Measurements from ENCODE around the gene PNMA8A. TPM values are rescaled to one million over a fixed set of nuclear protein-coding genes. Genes with fewer than 3 reads are reported as not detected.

PNMA8A gene
- total and polyA plus RNA-seq, 2 donors (not counting 1 experiment from before 2014, with no cell fraction given) = 0.45 to 8.9 TPM

DNA sequence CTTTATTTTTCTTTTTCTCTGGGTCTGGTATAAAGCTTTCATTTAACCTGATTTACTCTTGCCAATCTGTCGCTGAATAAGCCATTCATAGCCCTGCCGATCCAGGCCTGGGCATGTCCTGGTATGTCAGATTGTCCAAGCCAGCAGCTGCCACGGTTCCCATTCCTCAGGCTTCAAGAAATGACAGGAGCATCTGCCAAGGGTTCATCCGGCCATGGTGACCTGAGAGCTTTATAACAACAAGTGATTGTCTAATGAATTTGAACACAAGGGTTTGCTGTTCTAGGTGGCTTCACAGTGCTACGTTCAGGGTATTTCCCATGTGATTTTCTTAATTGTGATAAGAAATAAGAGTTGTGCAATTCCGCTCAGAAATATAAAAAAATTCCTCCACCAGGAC is 20.0 kb downstream of the PNMA8A start:
- Histone ChIP-seq H3K36me3 (ENCODE audit: control insufficient read depth, insufficient read depth, low read length) (no peaks in the 10 kb centered on the region), H3K9me3 (ENCODE audit: control insufficient read depth, insufficient read depth, low read depth, low read length) (no peaks in the 10 kb centered on the region), H3K4me2 (ENCODE audit: extremely low read depth, insufficient read depth, low read length) (no peak overlapping the region), H3K4me1 (ENCODE audit: control insufficient read depth, extremely low read depth, insufficient read depth, low read length) (no peaks in the 10 kb centered on the region), H3K9ac (ENCODE audit: insufficient read depth, low read length) (no peak overlapping the region), H3K27me3 (ENCODE audit: control insufficient read depth, insufficient read depth, low read length) (no peaks in the 10 kb centered on the region), H4K20me1 (ENCODE audit: control insufficient read depth, extremely low read depth, insufficient read depth, low read length) (no peaks in the 10 kb centered on the region), H2AFZ (ENCODE audit: low read length) (no peak overlapping the region), H3K27ac (ENCODE audit: insufficient read depth, low read length) (no peak overlapping the region), H3K79me2 (ENCODE audit: control insufficient read depth, insufficient read depth, low read length) (no peaks in the 10 kb centered on the region), H3K4me3 (replicated peaks in 1 of 4; ENCODE audit: control extremely low read depth in 1 of 4, insufficient read depth in 1 of 4, low read depth in 3 of 4, low read length in 4 of 4) (no peak overlapping the region)
- DNase-seq (ENCODE audit: low read depth in 2 of 2) = no peak
- TF ChIP-seq, protein P1, sequence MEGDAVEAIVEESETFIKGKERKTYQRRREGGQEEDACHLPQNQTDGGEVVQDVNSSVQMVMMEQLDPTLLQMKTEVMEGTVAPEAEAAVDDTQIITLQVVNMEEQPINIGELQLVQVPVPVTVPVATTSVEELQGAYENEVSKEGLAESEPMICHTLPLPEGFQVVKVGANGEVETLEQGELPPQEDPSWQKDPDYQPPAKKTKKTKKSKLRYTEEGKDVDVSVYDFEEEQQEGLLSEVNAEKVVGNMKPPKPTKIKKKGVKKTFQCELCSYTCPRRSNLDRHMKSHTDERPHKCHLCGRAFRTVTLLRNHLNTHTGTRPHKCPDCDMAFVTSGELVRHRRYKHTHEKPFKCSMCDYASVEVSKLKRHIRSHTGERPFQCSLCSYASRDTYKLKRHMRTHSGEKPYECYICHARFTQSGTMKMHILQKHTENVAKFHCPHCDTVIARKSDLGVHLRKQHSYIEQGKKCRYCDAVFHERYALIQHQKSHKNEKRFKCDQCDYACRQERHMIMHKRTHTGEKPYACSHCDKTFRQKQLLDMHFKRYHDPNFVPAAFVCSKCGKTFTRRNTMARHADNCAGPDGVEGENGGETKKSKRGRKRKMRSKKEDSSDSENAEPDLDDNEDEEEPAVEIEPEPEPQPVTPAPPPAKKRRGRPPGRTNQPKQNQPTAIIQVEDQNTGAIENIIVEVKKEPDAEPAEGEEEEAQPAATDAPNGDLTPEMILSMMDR (conservative IDR thresholded peaks at IDR 0.05 in 1 of 2, IDR thresholded peaks at IDR 0.05 in 1 of 2; ENCODE audit: low read depth in 1 of 2, low read length in 2 of 2) = no peak
- TF ChIP-seq EZH2 (IDR thresholded peaks at IDR 0.05; ENCODE audit: low read length, missing control alignments) = no peak

DNA sequence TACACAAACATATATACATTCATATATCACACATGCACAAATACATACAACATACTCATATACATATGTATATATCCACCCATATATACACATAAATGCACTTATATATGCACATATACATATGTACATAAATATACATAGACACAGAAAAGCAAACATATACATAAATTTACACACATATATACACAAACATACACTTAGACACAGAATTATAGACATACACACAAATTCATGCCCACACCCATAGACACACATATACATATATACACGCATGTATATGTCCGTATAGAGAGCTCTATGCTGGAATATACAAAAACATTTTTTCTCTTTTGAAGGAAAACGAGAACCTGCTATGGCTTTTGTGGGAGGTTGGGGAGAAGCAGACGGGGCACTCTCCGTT is 20.6 kb downstream of the PNMA8A start:
- DNase-seq (ENCODE audit: low read depth in 2 of 2) = no peak

DNA sequence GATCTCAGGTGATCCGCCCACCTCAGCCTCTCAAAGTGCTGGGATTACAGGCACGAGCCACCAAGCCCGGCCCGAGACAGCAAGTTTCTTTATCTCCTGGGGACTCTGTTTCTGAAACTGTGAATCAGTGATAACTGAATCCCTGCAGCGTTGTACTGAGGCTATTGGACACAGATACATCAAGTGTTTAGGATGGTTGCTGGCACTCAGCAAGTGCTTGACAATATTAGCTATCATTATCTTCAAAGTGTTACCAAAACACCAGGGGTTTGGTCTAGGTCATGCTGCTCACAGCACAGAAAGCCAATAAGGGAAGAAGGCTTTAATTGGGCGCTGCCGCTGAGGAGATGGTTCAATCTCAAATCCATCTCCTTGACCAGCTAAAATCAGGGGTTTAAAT is 22.1 kb downstream of the PNMA8A start:
- H3K9ac ChIP-seq (ENCODE audit: insufficient read depth, low read length) = no peak overlapping the region
- H3K4me2 ChIP-seq (ENCODE audit: extremely low read depth, insufficient read depth, low read length) = no peak overlapping the region
- TF ChIP-seq, protein P1 (conservative IDR thresholded peaks at IDR 0.05 in 1 of 2, IDR thresholded peaks at IDR 0.05 in 1 of 2; ENCODE audit: low read depth in 1 of 2, low read length in 2 of 2) = no peak
- no peak for TF ChIP-seq EZH2 (IDR thresholded peaks at IDR 0.05; ENCODE audit: low read length, missing control alignments)
- H3K79me2 ChIP-seq (ENCODE audit: control insufficient read depth, insufficient read depth, low read length) = no peaks in the 10 kb centered on the region
- no peaks in the 10 kb centered on the region for H3K27me3 ChIP-seq (ENCODE audit: control insufficient read depth, insufficient read depth, low read length)
- no peak for DNase-seq (ENCODE audit: low read depth in 2 of 2)
- H3K9me3 ChIP-seq (ENCODE audit: control insufficient read depth, insufficient read depth, low read depth, low read length) = no peaks in the 10 kb centered on the region
- H3K36me3 ChIP-seq (ENCODE audit: control insufficient read depth, insufficient read depth, low read length) = no peaks in the 10 kb centered on the region
- no peak overlapping the region for H3K4me3 ChIP-seq (replicated peaks in 1 of 4; ENCODE audit: control extremely low read depth in 1 of 4, insufficient read depth in 1 of 4, low read depth in 3 of 4, low read length in 4 of 4)
- no peaks in the 10 kb centered on the region for H3K4me1 ChIP-seq (ENCODE audit: control insufficient read depth, extremely low read depth, insufficient read depth, low read length)
- no peak overlapping the region for H2AFZ ChIP-seq (ENCODE audit: low read length)
- no peaks in the 10 kb centered on the region for H4K20me1 ChIP-seq (ENCODE audit: control insufficient read depth, extremely low read depth, insufficient read depth, low read length)
- H3K27ac ChIP-seq (ENCODE audit: insufficient read depth, low read length) = no peak overlapping the region

More for the DNA sequence above, 20.6 kb downstream of the PNMA8A start:
- no peaks in the 10 kb centered on the region for H3K36me3 ChIP-seq (ENCODE audit: control insufficient read depth, insufficient read depth, low read length)
- no peaks in the 10 kb centered on the region for H3K9me3 ChIP-seq (ENCODE audit: control insufficient read depth, insufficient read depth, low read depth, low read length)
- H3K4me2 ChIP-seq (ENCODE audit: extremely low read depth, insufficient read depth, low read length) = no peak overlapping the region
- no peak overlapping the region for H2AFZ ChIP-seq (ENCODE audit: low read length)
- H3K27ac ChIP-seq (ENCODE audit: insufficient read depth, low read length) = no peak overlapping the region
- no peak overlapping the region for H3K4me3 ChIP-seq (replicated peaks in 1 of 4; ENCODE audit: control extremely low read depth in 1 of 4, insufficient read depth in 1 of 4, low read depth in 3 of 4, low read length in 4 of 4)
- H3K79me2 ChIP-seq (ENCODE audit: control insufficient read depth, insufficient read depth, low read length) = no peaks in the 10 kb centered on the region
- H4K20me1 ChIP-seq (ENCODE audit: control insufficient read depth, extremely low read depth, insufficient read depth, low read length) = no peaks in the 10 kb centered on the region
- no peaks in the 10 kb centered on the region for H3K4me1 ChIP-seq (ENCODE audit: control insufficient read depth, extremely low read depth, insufficient read depth, low read length)
- no peaks in the 10 kb centered on the region for H3K27me3 ChIP-seq (ENCODE audit: control insufficient read depth, insufficient read depth, low read length)
- H3K9ac ChIP-seq (ENCODE audit: insufficient read depth, low read length) = no peak overlapping the region
- no peak for TF ChIP-seq EZH2 (IDR thresholded peaks at IDR 0.05; ENCODE audit: low read length, missing control alignments)
- TF ChIP-seq, protein P1 (conservative IDR thresholded peaks at IDR 0.05 in 1 of 2, IDR thresholded peaks at IDR 0.05 in 1 of 2; ENCODE audit: low read depth in 1 of 2, low read length in 2 of 2) = no peak

Data from fibroblast of lung (primary cell).